Measurements from ENCODE around the gene DOCK7. TPM values are rescaled to one million over a fixed set of nuclear protein-coding genes. Genes with fewer than 3 reads are reported as not detected.
"Not testable (repeated sequence)": the region's sequence is repeated elsewhere in the genome, so short reads cannot be mapped to it uniquely, and the experiment has no call there.

The DOCK7 gene
- total RNA-seq = 28.5 and 30.2 TPM in 2 replicates

- DNase-seq (ENCODE audit: low read depth in 2 of 2) = peak; percentile 54 to 83
Observed at GRCh38 chr1:62687903-62688686, at the start of gene DOCK7. DOCK7 (minus strand) TSS chr1:62688386; CDS start chr1:62688264, 122 bp downstream.

GRCh38 chr1:62735491-62736171 lies 47.4 kb upstream of the DOCK7 start:
- DNase-seq (ENCODE audit: low read depth in 2 of 2) = no peak

GRCh38 chr1:62732331-62732730 lies 44.1 kb upstream of the DOCK7 start:
- no peak for DNase-seq (ENCODE audit: low read depth in 2 of 2)

- no peak for DNase-seq (ENCODE audit: low read depth in 2 of 2)
Observed at GRCh38 chr1:62728963-62729362, 40.8 kb upstream of the DOCK7 start.

GRCh38 chr1:62727656-62728407 lies 39.6 kb upstream of the DOCK7 start:
- no peak for DNase-seq (ENCODE audit: low read depth in 2 of 2)

GRCh38 chr1:62726011-62726442 lies 37.8 kb upstream of the DOCK7 start:
- DNase-seq (ENCODE audit: low read depth in 2 of 2) = no peak

- peak in 1 of 2 donors; percentile 45 for DNase-seq (ENCODE audit: low read depth in 2 of 2)
Observed at GRCh38 chr1:62725255-62725654, 37.1 kb upstream of the DOCK7 start.

- no peak for DNase-seq (ENCODE audit: low read depth in 2 of 2)
Observed at GRCh38 chr1:62724430-62724829, 36.2 kb upstream of the DOCK7 start.

GRCh38 chr1:62723883-62724282 lies 35.7 kb upstream of the DOCK7 start:
- no peak for DNase-seq (ENCODE audit: low read depth in 2 of 2)

- no peak for DNase-seq (ENCODE audit: low read depth in 2 of 2)
Observed at GRCh38 chr1:62722796-62723195, 34.6 kb upstream of the DOCK7 start.

GRCh38 chr1:62720946-62721554 lies 32.9 kb upstream of the DOCK7 start:
- peak in 1 of 2 donors; percentile 62 for DNase-seq (ENCODE audit: low read depth in 2 of 2)

- DNase-seq (ENCODE audit: low read depth in 2 of 2) = not testable (repeated sequence)
Observed at GRCh38 chr1:62718400-62718799, 30.2 kb upstream of the DOCK7 start.

- no peak for DNase-seq (ENCODE audit: low read depth in 2 of 2)
Observed at GRCh38 chr1:62717483-62717882, 29.3 kb upstream of the DOCK7 start.

GRCh38 chr1:62716397-62716796 lies 28.2 kb upstream of the DOCK7 start:
- no peak for DNase-seq (ENCODE audit: low read depth in 2 of 2)

- DNase-seq (ENCODE audit: low read depth in 2 of 2) = no peak
Observed at GRCh38 chr1:62712336-62713243, 24.4 kb upstream of the DOCK7 start.

- DNase-seq (ENCODE audit: low read depth in 2 of 2) = no peak
Observed at GRCh38 chr1:62707744-62708120, 19.5 kb upstream of the DOCK7 start.

GRCh38 chr1:62706985-62707743 lies 19.0 kb upstream of the DOCK7 start:
- no peak for DNase-seq (ENCODE audit: low read depth in 2 of 2)

- DNase-seq (ENCODE audit: low read depth in 2 of 2) = not testable (repeated sequence)
Observed at GRCh38 chr1:62698161-62698560, 10.0 kb upstream of the DOCK7 start.

GRCh38 chr1:62694479-62694878 lies 6.3 kb upstream of the DOCK7 start:
- DNase-seq (ENCODE audit: low read depth in 2 of 2) = not testable (repeated sequence)

GRCh38 chr1:62693123-62693522 lies 4.9 kb upstream of the DOCK7 start:
- no peak for DNase-seq (ENCODE audit: low read depth in 2 of 2)
